ENCODE measurements around the gene SESTD1. TPM values are rescaled to one million over a fixed set of nuclear protein-coding genes. Genes with fewer than 3 reads are reported as not detected.

SESTD1 gene
- total and polyA plus RNA-seq, 2 of the 4 experiments (the other 2 are of a cell fraction): 8.4 to 12.7 TPM

- H3K4me1 ChIP-seq (ENCODE audit: control insufficient read depth, insufficient read depth, low read length): no peaks in the 10 kb centered on the region
- no peak overlapping the region for H3K14ac ChIP-seq (replicated peaks; ENCODE audit: low read depth, low read length)
- H2BK120ac ChIP-seq (ENCODE audit: low read depth, low read length): no peak overlapping the region
- no peak overlapping the region for H4K91ac ChIP-seq (ENCODE audit: insufficient read depth, low read depth, low read length)
- no peak for DNase-seq
- no peak overlapping the region for H2BK20ac ChIP-seq (ENCODE audit: low read depth, low read length)
- in situ Hi-C loops (cut with MboI; ENCODE audit: low sequenced_read_pairs) (no loop called here), dilution Hi-C loops (cut with HindIII; ENCODE audit: low sequenced_read_pairs, unreplicated experiment) (no loop called here), intact Hi-C loops (cut with micrococcal nuclease) (no loop called here)
- ChIA-PET POLR2A (ENCODE audit: unreplicated experiment) (no interaction called here), CTCF (interaction anchor here (2.1 kb wide), 1 partner anchor 10 kb away, joined by 5 read pairs; no protein-coding TSS in a partner anchor)
- H4K5ac ChIP-seq (ENCODE audit: low read depth, low read length): no peak overlapping the region
- no peak overlapping the region for H3K23ac ChIP-seq (ENCODE audit: low read depth, low read length)
- H3K18ac ChIP-seq (ENCODE audit: low read depth, low read length): no peak overlapping the region
- BruUV-seq (replicated peaks): no TSS peak
- no peak overlapping the region for H3K4ac ChIP-seq (ENCODE audit: low read depth, low read length)
- H2BK5ac ChIP-seq (ENCODE audit: low read depth, low read length, poor library complexity, severe bottlenecking): no peak overlapping the region
- H4K20me1 ChIP-seq (ENCODE audit: insufficient read depth, low read length): no peaks in the 10 kb centered on the region
- no peak overlapping the region for H2AK9ac ChIP-seq (replicated peaks; ENCODE audit: low read depth, low read length, poor library complexity)
- H3K79me1 ChIP-seq (ENCODE audit: low read depth in 1 of 2, low read length in 2 of 2): peaks cover 20 to 22% of the 10 kb centered on the region in 2 experiments
- H4K8ac ChIP-seq (ENCODE audit: low read depth in 2 of 2, low read length in 2 of 2): no peak overlapping the region
- no peak overlapping the region for H3K56ac ChIP-seq (ENCODE audit: extremely low read depth, insufficient read depth, low read length)
- H2BK15ac ChIP-seq (ENCODE audit: low read depth, low read length): no peak overlapping the region
- no CpG with 5 or more reads among the region's 1 CpG for WGBS, 2 experiments (ENCODE audit: extremely low coverage in 2 of 2, insufficient read length in 1 of 2)
- no peak overlapping the region for H3K4me2 ChIP-seq (ENCODE audit: low read depth, low read length)
- no peaks in the 10 kb centered on the region for H3K9me3 ChIP-seq (ENCODE audit: control insufficient read depth, insufficient read depth, low read length)
- H3K4me3 ChIP-seq (ENCODE audit: insufficient read depth, low read depth, low read length): no peak overlapping the region
- H3K36me3 ChIP-seq (ENCODE audit: control insufficient read depth, insufficient read depth, low read length): no peaks in the 10 kb centered on the region
- ATAC-seq (ENCODE audit: low read depth): no peak
- no peak overlapping the region for H3K27ac ChIP-seq (ENCODE audit: insufficient read depth, low read length)
- no peak for TF ChIP-seq FOS (IDR thresholded peaks at IDR 0.05; ENCODE audit: low read depth, low read length)
- TF ChIP-seq, protein P1, sequence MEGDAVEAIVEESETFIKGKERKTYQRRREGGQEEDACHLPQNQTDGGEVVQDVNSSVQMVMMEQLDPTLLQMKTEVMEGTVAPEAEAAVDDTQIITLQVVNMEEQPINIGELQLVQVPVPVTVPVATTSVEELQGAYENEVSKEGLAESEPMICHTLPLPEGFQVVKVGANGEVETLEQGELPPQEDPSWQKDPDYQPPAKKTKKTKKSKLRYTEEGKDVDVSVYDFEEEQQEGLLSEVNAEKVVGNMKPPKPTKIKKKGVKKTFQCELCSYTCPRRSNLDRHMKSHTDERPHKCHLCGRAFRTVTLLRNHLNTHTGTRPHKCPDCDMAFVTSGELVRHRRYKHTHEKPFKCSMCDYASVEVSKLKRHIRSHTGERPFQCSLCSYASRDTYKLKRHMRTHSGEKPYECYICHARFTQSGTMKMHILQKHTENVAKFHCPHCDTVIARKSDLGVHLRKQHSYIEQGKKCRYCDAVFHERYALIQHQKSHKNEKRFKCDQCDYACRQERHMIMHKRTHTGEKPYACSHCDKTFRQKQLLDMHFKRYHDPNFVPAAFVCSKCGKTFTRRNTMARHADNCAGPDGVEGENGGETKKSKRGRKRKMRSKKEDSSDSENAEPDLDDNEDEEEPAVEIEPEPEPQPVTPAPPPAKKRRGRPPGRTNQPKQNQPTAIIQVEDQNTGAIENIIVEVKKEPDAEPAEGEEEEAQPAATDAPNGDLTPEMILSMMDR (conservative IDR thresholded peaks at IDR 0.05; ENCODE audit: low read depth, low read length): no peak
- H2AK5ac ChIP-seq (ENCODE audit: low read depth, low read length): no peak overlapping the region
- no peak overlapping the region for H3K9ac ChIP-seq (ENCODE audit: low read depth, low read length)
- H3K27me3 ChIP-seq (ENCODE audit: control insufficient read depth, insufficient read depth, low read length): no peaks in the 10 kb centered on the region
- H2AFZ ChIP-seq (replicated peaks; ENCODE audit: low read length, poor library complexity): no peak overlapping the region
- H3K9me1 ChIP-seq (ENCODE audit: insufficient read depth, low read length): no peaks in the 10 kb centered on the region
These were observed 11.4 kb downstream of the SESTD1 start for GRCh38 chr2:179253226-179253625.
